HepG2 (cell line): ENCODE data around the gene STAT6. TPM values are rescaled to one million over a fixed set of nuclear protein-coding genes. Genes with fewer than 3 reads are reported as not detected.

Experiments used
- ATAC-seq: fragments of 200-7000 bp; cut with Tn5 transposase; 3 replicates; pipeline ENCODE4 v1.9.1; 2020; ENCODE audit warnings: mild to moderate bottlenecking, moderate library complexity
- BruUV-seq: library from RNA; stranded (reverse); fragments of 400-500 nt; replicated peaks from 2 replicates; lab custom pipeline; 2021; lab: Mats Ljungman, UMichigan
- CTCF ChIA-PET: fragments of 300-600 bp; formaldehyde crosslinking; extraction: SDS; loops from one replicate; lab custom pipeline; 2021; ENCODE audit warnings: low total read pairs, inconsistent platforms, low intra/inter-chr PET ratio; lab: Yijun Ruan, JAX
- POLR2A ChIA-PET: fragments of 350-600 bp; sonication (Branson Sonifier 250); formaldehyde crosslinking; loops from one replicate; lab custom pipeline; 2020; ENCODE audit warnings: antibody characterized with exemption, inconsistent platforms; lab: Yijun Ruan, JAX
- DNase-seq: peaks from one replicate; pipeline ENCODE4 v3.0.0-alpha.2; 2015; ENCODE audit warnings: low spot score
- FAIRE-seq: peaks from 3 replicates; lab custom pipeline; 2011; peaks lifted over from hg19 to GRCh38; lab: Jason Lieb, UNC
- H2AFZ ChIP-seq: one replicate; pipeline ENCODE4 v1.6.1; 2011; ENCODE audit warnings: low read length, inconsistent platforms
- H3K27ac ChIP-seq: fragments of 300-600 bp; 3 replicates; pipeline ENCODE4 v1.8.0; 2011; ENCODE audit warnings: mixed run types, mild to moderate bottlenecking, mixed read lengths, low read length, inconsistent platforms; ENCODE audit not compliant: insufficient read depth; ENCODE audit errors: extremely low read length
- H3K27me3 ChIP-seq, 2 experiments: fragments of 200-600 bp in 1 of 2; 2 replicates in 1 of 2; 3 replicates in 1 of 2; pipeline versions ENCODE4 v1.6.0 to v1.8.0; 2011; ENCODE audit warnings: low read length in 2 of 2, mild to moderate bottlenecking in 2 of 2, moderate library complexity in 2 of 2, inconsistent platforms in 1 of 2; ENCODE audit not compliant: insufficient read depth in 2 of 2, control insufficient read depth in 1 of 2
- H3K36me3 ChIP-seq, 2 experiments: fragments of 200-600 bp in 1 of 2; replicated peaks in 1 of 2; 2 replicates in 1 of 2; 3 replicates in 1 of 2; pipeline versions ENCODE4 v1.5.1 to v1.8.0; 2011; ENCODE audit warnings: low read length in 2 of 2, inconsistent platforms in 1 of 2; ENCODE audit not compliant: insufficient read depth in 2 of 2, control insufficient read depth in 1 of 2
- H3K4me1 ChIP-seq: 2 replicates; pipeline ENCODE4 v1.5.1; 2012; ENCODE audit warnings: low read length, inconsistent platforms; ENCODE audit not compliant: insufficient read depth
- H3K4me2 ChIP-seq: 2 replicates; pipeline ENCODE4 v1.6.0; 2011; ENCODE audit warnings: low read depth, low read length, inconsistent platforms
- H3K4me3 ChIP-seq, 3 experiments: fragments of 200-600 bp in 1 of 3; sonication (generic), shearing (Covaris generic) in 1 of 3; replicated peaks in 1 of 3; 2 replicates each; pipeline ENCODE4 v1.5.1; 2011 to 2016; ENCODE audit warnings: low read length in 3 of 3, inconsistent platforms in 2 of 3, low read depth in 2 of 3, mild to moderate bottlenecking in 2 of 3, control low read depth in 1 of 3, mixed read lengths in 1 of 3; ENCODE audit not compliant: insufficient read depth in 1 of 3
- H3K79me2 ChIP-seq: one replicate; pipeline ENCODE4 v1.6.1; 2011; ENCODE audit warnings: low read length, inconsistent platforms; ENCODE audit not compliant: insufficient read depth
- H3K9ac ChIP-seq: 2 replicates; pipeline ENCODE4 v1.6.0; 2011; ENCODE audit warnings: mild to moderate bottlenecking, low read depth, low read length, inconsistent platforms; ENCODE audit not compliant: insufficient read depth
- H3K9me3 ChIP-seq: 2 replicates; pipeline ENCODE4 v1.5.1; 2012; ENCODE audit warnings: mild to moderate bottlenecking, low read length
- H4K20me1 ChIP-seq: 2 replicates; pipeline ENCODE4 v1.6.0; 2011; ENCODE audit warnings: inconsistent platforms, mild to moderate bottlenecking, low read length, moderate library complexity; ENCODE audit not compliant: insufficient read depth
- BCL6 ChIP-seq: IDR thresholded peaks from 2 replicates; pipeline ENCODE4 v1.6.1; 2016; ENCODE audit warnings: missing genetic modification reagents, missing compliant biosample characterization
- RBM22 ChIP-seq: fragments of 200-400 bp; formaldehyde crosslinking; optimal IDR thresholded peaks from 2 replicates; pipeline ENCODE3; 2017; ENCODE audit warnings: mild to moderate bottlenecking, low read length, moderate library complexity
- ZNF205 ChIP-seq: IDR thresholded peaks from 2 replicates; pipeline ENCODE4 v1.6.1; 2018; ENCODE audit warnings: missing biosample characterization, missing genetic modification reagents
- ZNF777 ChIP-seq: sonication (generic); formaldehyde crosslinking; IDR thresholded peaks from 2 replicates; pipeline ENCODE4 v1.4.0; 2020; ENCODE audit warnings: missing genetic modification reagents
- WGBS: methylation state at CpG from one replicate; pipeline ENCODE4 v1.1.6; 2017; ENCODE audit warnings: low lambda C conversion rate; 5-methylcytosine and 5-hydroxymethylcytosine counted together
- in situ Hi-C: cut with HindIII; loops from 2 replicates; pipeline ENCODE4 v1.10.0; 2017; ENCODE audit warnings: low pct_unique_long_range_greater_than_20kb; ENCODE audit not compliant: extremely low pct_ligation_motif_present
- intact Hi-C: fragments of 100-400 bp; cut with micrococcal nuclease; formaldehyde crosslinking; loops from one replicate; pipeline ENCODE4 v1.10.0; 2022; ENCODE audit not compliant: unreplicated experiment
- polyA plus RNA-seq, 8 experiments: library from polyadenylated mRNA; depleted of rRNA in 3 of 8; stranded (reverse) in 7 of 8; unstranded in 1 of 8; fragments of >200 nt; fragmentation: Illumina TruSeq in 4 of 8; extraction: Trizol in 4 of 8; gene quantifications; 2 replicates each; pipeline versions ENCODE4 v1.2.1 to v1.2.3, GENCODE V29; 2011 to 2016; ENCODE audit warnings: low read depth in 4 of 8, missing spikeins in 1 of 8, mixed read lengths in 1 of 8; ENCODE audit not compliant: insufficient read depth in 1 of 8
- total RNA-seq, 5 experiments: library from RNA; depleted of rRNA; stranded (reverse); fragments of >200 nt; fragmentation: Illumina TruSeq; extraction: Trizol; gene quantifications; 2 replicates each; pipeline ENCODE4 v1.2.3, GENCODE V29; 2016; ENCODE audit warnings: low read depth in 1 of 5
- TF ChIP-seq, protein P1 (sequence below): sonication (generic); formaldehyde crosslinking; IDR thresholded peaks from 2 replicates; pipeline ENCODE4 v1.5.0; 2020; ENCODE audit warnings: mild to moderate bottlenecking, missing genetic modification reagents, borderline replicate concordance
- TF ChIP-seq, protein P2 (sequence below): sonication (generic); formaldehyde crosslinking; IDR thresholded peaks from 2 replicates; pipeline ENCODE4 v1.9.0; 2022; ENCODE audit warnings: missing genetic modification reagents, mild to moderate bottlenecking, borderline replicate concordance
- TF ChIP-seq, protein P3 (sequence below): sonication (generic); formaldehyde crosslinking; IDR thresholded peaks from 2 replicates; pipeline ENCODE4 v1.4.0; 2020; ENCODE audit warnings: missing genetic modification reagents
- TF ChIP-seq, protein P4 (sequence below): sonication (generic); formaldehyde crosslinking; IDR thresholded peaks from 2 replicates; pipeline ENCODE4 v1.4.0; 2020; ENCODE audit warnings: missing genetic modification reagents

The STAT6 gene
- total and polyA plus RNA-seq, 2 of the 13 experiments (the other 11 are each of a cell fraction or from before 2014, with no cell fraction given) = 28.0 to 62.2 TPM

DNA sequence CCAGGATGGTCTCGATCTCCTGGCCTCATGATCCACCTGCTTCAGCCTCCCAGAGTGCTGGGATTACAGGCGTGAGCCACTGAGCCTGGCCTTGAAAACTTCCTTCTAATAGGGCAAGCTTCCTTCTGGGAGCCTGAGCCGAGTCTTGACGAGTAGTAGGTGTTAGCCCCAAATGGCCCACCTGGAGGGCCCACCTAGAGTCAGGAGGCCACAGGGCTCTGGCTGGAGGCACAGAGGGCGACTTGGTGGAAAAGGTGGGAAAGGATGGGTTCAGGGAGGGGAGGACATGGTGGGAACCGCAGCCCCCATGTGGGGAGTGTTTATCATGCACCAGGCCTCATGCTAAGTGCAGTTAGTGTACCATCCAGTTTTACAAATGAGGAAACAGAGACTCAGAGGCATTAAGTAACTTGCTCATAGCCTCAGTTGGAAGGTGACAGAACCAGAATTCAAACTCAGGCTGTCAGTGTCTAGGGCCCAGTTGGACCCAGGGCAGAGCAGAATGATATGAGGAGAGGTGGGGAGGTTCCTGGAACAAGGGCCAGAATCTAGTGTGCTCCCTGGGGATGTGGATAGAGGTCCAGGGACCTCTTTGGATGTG is 39.3 kb upstream of the STAT6 start:
- Histone ChIP-seq H3K4me2 (peak overlapping the region; percentile 29; the same call in 1 of the 2 replicates), H3K4me1 (peaks cover 100% of the 10 kb centered on the region), H3K9me3 (no peaks in the 10 kb centered on the region), H3K27me3 (no peaks in the 10 kb centered on the region), H4K20me1 (no peaks in the 10 kb centered on the region), H3K79me2 (peaks cover 3% of the 10 kb centered on the region), H3K27ac (peak overlapping the region; percentile 92), H2AFZ (no peak overlapping the region), H3K36me3 (peaks cover 24 to 25% of the 10 kb centered on the region in 2 experiments; a peak in 4 of 5 replicates), H3K4me3 (no peak overlapping the region), H3K9ac (no peak overlapping the region; the same call in 1 of the 2 replicates)
- BruUV-seq = no TSS peak
- intact Hi-C loops (loop anchor here (1.0 kb wide), 1 partner anchor 23 kb away; no protein-coding TSS in a partner anchor), in situ Hi-C loops (no loop called here)
- CTCF ChIA-PET = no interaction called here
- no peak for ATAC-seq
- WGBS = 85% methylated on average over 6 of the region's 6 CpGs
- POLR2A ChIA-PET = interaction anchor here (0.8 to 11.4 kb wide), 16 partner anchors 8 to 427 kb away, joined by 3 to 827 read pairs (median 8); partner anchors contain the start of genes LRP1, NEMP1, SHMT2 and STAT6
- FAIRE-seq = no peak
- no peak for DNase-seq
- TF ChIP-seq, protein P1, sequence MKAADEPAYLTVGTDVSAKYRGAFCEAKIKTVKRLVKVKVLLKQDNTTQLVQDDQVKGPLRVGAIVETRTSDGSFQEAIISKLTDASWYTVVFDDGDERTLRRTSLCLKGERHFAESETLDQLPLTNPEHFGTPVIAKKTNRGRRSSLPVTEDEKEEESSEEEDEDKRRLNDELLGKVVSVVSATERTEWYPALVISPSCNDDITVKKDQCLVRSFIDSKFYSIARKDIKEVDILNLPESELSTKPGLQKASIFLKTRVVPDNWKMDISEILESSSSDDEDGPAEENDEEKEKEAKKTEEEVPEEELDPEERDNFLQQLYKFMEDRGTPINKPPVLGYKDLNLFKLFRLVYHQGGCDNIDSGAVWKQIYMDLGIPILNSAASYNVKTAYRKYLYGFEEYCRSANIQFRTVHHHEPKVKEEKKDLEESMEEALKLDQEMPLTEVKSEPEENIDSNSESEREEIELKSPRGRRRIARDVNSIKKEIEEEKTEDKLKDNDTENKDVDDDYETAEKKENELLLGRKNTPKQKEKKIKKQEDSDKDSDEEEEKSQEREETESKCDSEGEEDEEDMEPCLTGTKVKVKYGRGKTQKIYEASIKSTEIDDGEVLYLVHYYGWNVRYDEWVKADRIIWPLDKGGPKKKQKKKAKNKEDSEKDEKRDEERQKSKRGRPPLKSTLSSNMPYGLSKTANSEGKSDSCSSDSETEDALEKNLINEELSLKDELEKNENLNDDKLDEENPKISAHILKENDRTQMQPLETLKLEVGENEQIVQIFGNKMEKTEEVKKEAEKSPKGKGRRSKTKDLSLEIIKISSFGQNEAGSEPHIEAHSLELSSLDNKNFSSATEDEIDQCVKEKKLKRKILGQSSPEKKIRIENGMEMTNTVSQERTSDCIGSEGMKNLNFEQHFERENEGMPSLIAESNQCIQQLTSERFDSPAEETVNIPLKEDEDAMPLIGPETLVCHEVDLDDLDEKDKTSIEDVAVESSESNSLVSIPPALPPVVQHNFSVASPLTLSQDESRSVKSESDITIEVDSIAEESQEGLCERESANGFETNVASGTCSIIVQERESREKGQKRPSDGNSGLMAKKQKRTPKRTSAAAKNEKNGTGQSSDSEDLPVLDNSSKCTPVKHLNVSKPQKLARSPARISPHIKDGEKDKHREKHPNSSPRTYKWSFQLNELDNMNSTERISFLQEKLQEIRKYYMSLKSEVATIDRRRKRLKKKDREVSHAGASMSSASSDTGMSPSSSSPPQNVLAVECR (CRISPR knock-in tag) = 0 out of 2 replicates have a peak, but pooled peaks have one; percentile 6
- TF ChIP-seq, protein P2, sequence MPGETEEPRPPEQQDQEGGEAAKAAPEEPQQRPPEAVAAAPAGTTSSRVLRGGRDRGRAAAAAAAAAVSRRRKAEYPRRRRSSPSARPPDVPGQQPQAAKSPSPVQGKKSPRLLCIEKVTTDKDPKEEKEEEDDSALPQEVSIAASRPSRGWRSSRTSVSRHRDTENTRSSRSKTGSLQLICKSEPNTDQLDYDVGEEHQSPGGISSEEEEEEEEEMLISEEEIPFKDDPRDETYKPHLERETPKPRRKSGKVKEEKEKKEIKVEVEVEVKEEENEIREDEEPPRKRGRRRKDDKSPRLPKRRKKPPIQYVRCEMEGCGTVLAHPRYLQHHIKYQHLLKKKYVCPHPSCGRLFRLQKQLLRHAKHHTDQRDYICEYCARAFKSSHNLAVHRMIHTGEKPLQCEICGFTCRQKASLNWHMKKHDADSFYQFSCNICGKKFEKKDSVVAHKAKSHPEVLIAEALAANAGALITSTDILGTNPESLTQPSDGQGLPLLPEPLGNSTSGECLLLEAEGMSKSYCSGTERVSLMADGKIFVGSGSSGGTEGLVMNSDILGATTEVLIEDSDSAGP (CRISPR knock-in tag) = 0 out of 2 replicates have a peak, but pooled peaks have one; percentile 14
- 0 out of 2 replicates have a peak, but pooled peaks have one; percentile 2 for TF ChIP-seq ZNF777 (CRISPR knock-in tag)
- TF ChIP-seq RBM22 = peak; percentile 81
- no peak for TF ChIP-seq BCL6 (CRISPR knock-in tag)
- no peak for TF ChIP-seq ZNF205 (CRISPR knock-in tag)
- TF ChIP-seq, protein P3, sequence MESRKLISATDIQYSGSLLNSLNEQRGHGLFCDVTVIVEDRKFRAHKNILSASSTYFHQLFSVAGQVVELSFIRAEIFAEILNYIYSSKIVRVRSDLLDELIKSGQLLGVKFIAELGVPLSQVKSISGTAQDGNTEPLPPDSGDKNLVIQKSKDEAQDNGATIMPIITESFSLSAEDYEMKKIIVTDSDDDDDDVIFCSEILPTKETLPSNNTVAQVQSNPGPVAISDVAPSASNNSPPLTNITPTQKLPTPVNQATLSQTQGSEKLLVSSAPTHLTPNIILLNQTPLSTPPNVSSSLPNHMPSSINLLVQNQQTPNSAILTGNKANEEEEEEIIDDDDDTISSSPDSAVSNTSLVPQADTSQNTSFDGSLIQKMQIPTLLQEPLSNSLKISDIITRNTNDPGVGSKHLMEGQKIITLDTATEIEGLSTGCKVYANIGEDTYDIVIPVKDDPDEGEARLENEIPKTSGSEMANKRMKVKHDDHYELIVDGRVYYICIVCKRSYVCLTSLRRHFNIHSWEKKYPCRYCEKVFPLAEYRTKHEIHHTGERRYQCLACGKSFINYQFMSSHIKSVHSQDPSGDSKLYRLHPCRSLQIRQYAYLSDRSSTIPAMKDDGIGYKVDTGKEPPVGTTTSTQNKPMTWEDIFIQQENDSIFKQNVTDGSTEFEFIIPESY (CRISPR knock-in tag) = no peak
- TF ChIP-seq, protein P4, sequence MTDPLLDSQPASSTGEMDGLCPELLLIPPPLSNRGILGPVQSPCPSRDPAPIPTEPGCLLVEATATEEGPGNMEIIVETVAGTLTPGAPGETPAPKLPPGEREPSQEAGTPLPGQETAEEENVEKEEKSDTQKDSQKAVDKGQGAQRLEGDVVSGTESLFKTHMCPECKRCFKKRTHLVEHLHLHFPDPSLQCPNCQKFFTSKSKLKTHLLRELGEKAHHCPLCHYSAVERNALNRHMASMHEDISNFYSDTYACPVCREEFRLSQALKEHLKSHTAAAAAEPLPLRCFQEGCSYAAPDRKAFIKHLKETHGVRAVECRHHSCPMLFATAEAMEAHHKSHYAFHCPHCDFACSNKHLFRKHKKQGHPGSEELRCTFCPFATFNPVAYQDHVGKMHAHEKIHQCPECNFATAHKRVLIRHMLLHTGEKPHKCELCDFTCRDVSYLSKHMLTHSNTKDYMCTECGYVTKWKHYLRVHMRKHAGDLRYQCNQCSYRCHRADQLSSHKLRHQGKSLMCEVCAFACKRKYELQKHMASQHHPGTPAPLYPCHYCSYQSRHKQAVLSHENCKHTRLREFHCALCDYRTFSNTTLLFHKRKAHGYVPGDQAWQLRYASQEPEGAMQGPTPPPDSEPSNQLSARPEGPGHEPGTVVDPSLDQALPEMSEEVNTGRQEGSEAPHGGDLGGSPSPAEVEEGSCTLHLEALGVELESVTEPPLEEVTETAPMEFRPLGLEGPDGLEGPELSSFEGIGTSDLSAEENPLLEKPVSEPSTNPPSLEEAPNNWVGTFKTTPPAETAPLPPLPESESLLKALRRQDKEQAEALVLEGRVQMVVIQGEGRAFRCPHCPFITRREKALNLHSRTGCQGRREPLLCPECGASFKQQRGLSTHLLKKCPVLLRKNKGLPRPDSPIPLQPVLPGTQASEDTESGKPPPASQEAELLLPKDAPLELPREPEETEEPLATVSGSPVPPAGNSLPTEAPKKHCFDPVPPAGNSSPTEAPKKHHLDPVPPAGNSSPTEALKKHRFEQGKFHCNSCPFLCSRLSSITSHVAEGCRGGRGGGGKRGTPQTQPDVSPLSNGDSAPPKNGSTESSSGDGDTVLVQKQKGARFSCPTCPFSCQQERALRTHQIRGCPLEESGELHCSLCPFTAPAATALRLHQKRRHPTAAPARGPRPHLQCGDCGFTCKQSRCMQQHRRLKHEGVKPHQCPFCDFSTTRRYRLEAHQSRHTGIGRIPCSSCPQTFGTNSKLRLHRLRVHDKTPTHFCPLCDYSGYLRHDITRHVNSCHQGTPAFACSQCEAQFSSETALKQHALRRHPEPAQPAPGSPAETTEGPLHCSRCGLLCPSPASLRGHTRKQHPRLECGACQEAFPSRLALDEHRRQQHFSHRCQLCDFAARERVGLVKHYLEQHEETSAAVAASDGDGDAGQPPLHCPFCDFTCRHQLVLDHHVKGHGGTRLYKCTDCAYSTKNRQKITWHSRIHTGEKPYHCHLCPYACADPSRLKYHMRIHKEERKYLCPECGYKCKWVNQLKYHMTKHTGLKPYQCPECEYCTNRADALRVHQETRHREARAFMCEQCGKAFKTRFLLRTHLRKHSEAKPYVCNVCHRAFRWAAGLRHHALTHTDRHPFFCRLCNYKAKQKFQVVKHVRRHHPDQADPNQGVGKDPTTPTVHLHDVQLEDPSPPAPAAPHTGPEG (CRISPR knock-in tag) = peak; percentile 1; the same call in 1 of the 2 replicates
